SK-N-SH treated with all-trans-retinoic acid at 6 μM for 48 hours (cell line): ENCODE data around the gene MAGED1.

Experiments
- ATAC-seq: fragments of 200-7000 bp; cut with Tn5 transposase; 3 replicates; pipeline ENCODE4 v1.9.1; 2020; ENCODE audit warnings: mild to moderate bottlenecking, moderate library complexity
- BACH2 ChIP-seq: fragments of 250-450 bp; sonication (Bioruptor Pico); IDR thresholded peaks from 2 replicates; pipeline ENCODE4 v1.9.0; 2021; ENCODE audit warnings: mild to moderate bottlenecking, borderline replicate concordance
- CSDC2 ChIP-seq: fragments of 250-450 bp; sonication (Bioruptor Pico); IDR thresholded peaks from 2 replicates; pipeline ENCODE4 v1.5.0; 2020; ENCODE audit warnings: mild to moderate bottlenecking, moderate library complexity
- ESRRG ChIP-seq: fragments of 250-450 bp; sonication (Bioruptor Pico); IDR thresholded peaks from 2 replicates; pipeline ENCODE4 v1.6.1; 2021; ENCODE audit warnings: mild to moderate bottlenecking
- GLIS3 ChIP-seq: fragments of 250-450 bp; sonication (Bioruptor Pico); IDR thresholded peaks from 2 replicates; pipeline ENCODE4 v1.5.0; 2020; ENCODE audit warnings: mild to moderate bottlenecking, moderate library complexity
- ISL1 ChIP-seq: fragments of 250-450 bp; sonication (Bioruptor Pico); IDR thresholded peaks from 2 replicates; pipeline ENCODE4 v2.1.2; 2022; ENCODE audit warnings: mild to moderate bottlenecking, moderate library complexity
- PPARA ChIP-seq: fragments of 250-450 bp; sonication (Bioruptor Pico); IDR thresholded peaks from 2 replicates; pipeline ENCODE4 v1.5.0; 2020; ENCODE audit warnings: mild to moderate bottlenecking, borderline replicate concordance
- RARB ChIP-seq: fragments of 250-450 bp; sonication (Bioruptor Pico); IDR thresholded peaks from 2 replicates; pipeline ENCODE4 v1.8.0; 2021; ENCODE audit warnings: mild to moderate bottlenecking, moderate library complexity
- SNAI2 ChIP-seq: fragments of 250-450 bp; sonication (Bioruptor Pico); IDR thresholded peaks from 2 replicates; pipeline ENCODE4 v1.5.0; 2020; ENCODE audit warnings: mild to moderate bottlenecking, moderate library complexity
- TCF4 ChIP-seq: fragments of 250-450 bp; sonication (Bioruptor Pico); IDR thresholded peaks from 2 replicates; pipeline ENCODE4 v1.8.0; 2021; ENCODE audit warnings: mild to moderate bottlenecking, moderate library complexity, borderline replicate concordance
- TOX ChIP-seq: fragments of 250-450 bp; sonication (Bioruptor Pico); IDR thresholded peaks from 2 replicates; pipeline ENCODE4 v1.8.0; 2021; ENCODE audit warnings: mild to moderate bottlenecking, moderate library complexity, borderline replicate concordance
- ZC3H10 ChIP-seq: fragments of 250-450 bp; sonication (Bioruptor Pico); IDR thresholded peaks from 2 replicates; pipeline ENCODE4 v1.5.1; 2021; ENCODE audit warnings: mild to moderate bottlenecking, moderate library complexity
- ZFP3 ChIP-seq: fragments of 250-450 bp; sonication (Bioruptor Pico); IDR thresholded peaks from 2 replicates; pipeline ENCODE4 v1.5.0; 2020; ENCODE audit warnings: mild to moderate bottlenecking, moderate library complexity
- ZFP30 ChIP-seq: fragments of 450-650 bp; formaldehyde crosslinking; IDR thresholded peaks from 2 replicates; pipeline ENCODE4 v1.5.0; 2022; ENCODE audit warnings: mild to moderate bottlenecking, moderate library complexity
- ZNF565 ChIP-seq: fragments of 450-650 bp; formaldehyde crosslinking; conservative IDR thresholded peaks from 2 replicates; pipeline ENCODE4 v1.5.0; 2020; ENCODE audit warnings: low read depth, mild to moderate bottlenecking, moderate library complexity
- ZNF70 ChIP-seq: fragments of 450-650 bp; formaldehyde crosslinking; IDR thresholded peaks from 2 replicates; pipeline ENCODE4 v1.5.0; 2020; ENCODE audit warnings: mild to moderate bottlenecking, moderate library complexity
- TF ChIP-seq, protein P1 (sequence below): fragments of 250-450 bp; sonication (Bioruptor Pico); IDR thresholded peaks from 2 replicates; pipeline ENCODE4 v1.5.1; 2020; ENCODE audit warnings: low read depth, mild to moderate bottlenecking, moderate library complexity
- TF ChIP-seq, protein P2 (sequence below): fragments of 250-450 bp; sonication (Bioruptor Pico); IDR thresholded peaks from 2 replicates; pipeline ENCODE4 v1.5.1; 2021; ENCODE audit warnings: mild to moderate bottlenecking, moderate library complexity
- TF ChIP-seq, protein P3 (sequence below): fragments of 250-450 bp; sonication (Bioruptor Pico); IDR thresholded peaks from 2 replicates; pipeline ENCODE4 v1.5.0; 2020; ENCODE audit warnings: mild to moderate bottlenecking, moderate library complexity
- TF ChIP-seq, protein P4 (sequence below): fragments of 250-450 bp; sonication (Bioruptor Pico); IDR thresholded peaks from 2 replicates; pipeline ENCODE4 v1.8.0; 2020; ENCODE audit warnings: mild to moderate bottlenecking, moderate library complexity, borderline replicate concordance
- TF ChIP-seq, protein P5 (sequence below): fragments of 250-450 bp; sonication (Bioruptor Pico); IDR thresholded peaks from 2 replicates; pipeline ENCODE4 v1.8.0; 2021; ENCODE audit warnings: low read depth, mild to moderate bottlenecking, moderate library complexity, borderline replicate concordance

The MAGED1 gene

DNA sequence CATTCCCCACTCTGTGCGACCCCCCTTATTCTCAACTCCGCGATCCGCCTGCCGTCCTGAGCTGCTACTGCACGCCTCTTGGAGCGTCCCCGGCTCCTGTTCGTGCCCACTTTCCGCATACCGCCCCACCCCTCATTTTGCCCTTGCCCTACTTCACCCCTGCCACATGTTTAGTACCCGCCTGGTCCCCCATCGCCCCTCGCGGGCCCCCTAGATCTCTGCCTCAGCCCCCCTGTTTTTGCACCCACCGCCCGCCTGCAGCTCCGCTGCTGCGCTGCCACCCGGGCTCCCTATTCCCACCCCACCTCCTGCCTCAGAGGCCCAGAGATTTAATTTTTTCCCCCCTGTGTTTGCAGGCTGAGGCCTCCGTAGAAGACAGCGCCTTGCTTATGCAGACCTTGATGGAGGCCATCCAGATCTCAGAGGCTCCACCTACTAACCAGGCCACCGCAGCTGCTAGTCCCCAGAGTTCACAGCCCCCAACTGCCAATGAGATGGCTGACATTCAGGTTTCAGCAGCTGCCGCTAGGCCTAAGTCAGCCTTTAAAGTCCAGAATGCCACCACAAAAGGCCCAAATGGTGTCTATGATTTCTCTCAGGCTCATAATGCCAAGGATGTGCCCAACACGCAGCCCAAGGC is 1.4 kb downstream of the MAGED1 start:
- no peak for ATAC-seq
- no peak for TF ChIP-seq PPARA
- TF ChIP-seq, protein P1, sequence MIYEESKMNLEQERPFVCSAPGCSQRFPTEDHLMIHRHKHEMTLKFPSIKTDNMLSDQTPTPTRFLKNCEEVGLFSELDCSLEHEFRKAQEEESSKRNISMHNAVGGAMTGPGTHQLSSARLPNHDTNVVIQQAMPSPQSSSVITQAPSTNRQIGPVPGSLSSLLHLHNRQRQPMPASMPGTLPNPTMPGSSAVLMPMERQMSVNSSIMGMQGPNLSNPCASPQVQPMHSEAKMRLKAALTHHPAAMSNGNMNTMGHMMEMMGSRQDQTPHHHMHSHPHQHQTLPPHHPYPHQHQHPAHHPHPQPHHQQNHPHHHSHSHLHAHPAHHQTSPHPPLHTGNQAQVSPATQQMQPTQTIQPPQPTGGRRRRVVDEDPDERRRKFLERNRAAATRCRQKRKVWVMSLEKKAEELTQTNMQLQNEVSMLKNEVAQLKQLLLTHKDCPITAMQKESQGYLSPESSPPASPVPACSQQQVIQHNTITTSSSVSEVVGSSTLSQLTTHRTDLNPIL, result no peak
- TF ChIP-seq ZFP30 (CRISPR knock-in tag), result no peak
- TF ChIP-seq, protein P2, sequence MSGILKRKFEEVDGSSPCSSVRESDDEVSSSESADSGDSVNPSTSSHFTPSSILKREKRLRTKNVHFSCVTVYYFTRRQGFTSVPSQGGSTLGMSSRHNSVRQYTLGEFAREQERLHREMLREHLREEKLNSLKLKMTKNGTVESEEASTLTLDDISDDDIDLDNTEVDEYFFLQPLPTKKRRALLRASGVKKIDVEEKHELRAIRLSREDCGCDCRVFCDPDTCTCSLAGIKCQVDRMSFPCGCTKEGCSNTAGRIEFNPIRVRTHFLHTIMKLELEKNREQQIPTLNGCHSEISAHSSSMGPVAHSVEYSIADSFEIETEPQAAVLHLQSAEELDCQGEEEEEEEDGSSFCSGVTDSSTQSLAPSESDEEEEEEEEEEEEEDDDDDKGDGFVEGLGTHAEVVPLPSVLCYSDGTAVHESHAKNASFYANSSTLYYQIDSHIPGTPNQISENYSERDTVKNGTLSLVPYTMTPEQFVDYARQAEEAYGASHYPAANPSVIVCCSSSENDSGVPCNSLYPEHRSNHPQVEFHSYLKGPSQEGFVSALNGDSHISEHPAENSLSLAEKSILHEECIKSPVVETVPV, result no peak
- no peak for TF ChIP-seq GLIS3 (CRISPR knock-in tag)
- no peak for TF ChIP-seq ZNF70 (CRISPR knock-in tag)
- no peak for TF ChIP-seq ZC3H10
- no peak for TF ChIP-seq SNAI2 (CRISPR knock-in tag)
- TF ChIP-seq ZFP3 (CRISPR knock-in tag), result no peak

DNA sequence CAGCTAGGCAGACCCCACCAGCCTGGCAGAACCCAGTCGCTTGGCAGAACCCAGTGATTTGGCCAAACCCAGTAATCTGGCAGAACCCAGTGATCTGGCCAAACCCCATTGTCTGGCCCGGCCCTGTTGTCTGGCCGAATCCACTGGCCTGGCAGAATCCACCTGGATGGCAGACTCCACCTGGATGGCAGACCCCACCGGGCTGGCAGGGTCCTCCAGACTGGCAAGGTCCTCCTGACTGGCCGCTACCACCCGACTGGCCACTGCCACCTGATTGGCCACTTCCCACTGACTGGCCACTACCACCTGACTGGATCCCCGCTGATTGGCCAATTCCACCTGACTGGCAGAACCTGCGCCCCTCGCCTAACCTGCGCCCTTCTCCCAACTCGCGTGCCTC is 3.2 kb downstream of the MAGED1 start:
- no peak for TF ChIP-seq ZNF565 (CRISPR knock-in tag)
- no peak for TF ChIP-seq BACH2
- TF ChIP-seq, protein P1, result no peak
- TF ChIP-seq PPARA, result no peak
- no peak for TF ChIP-seq ZFP30 (CRISPR knock-in tag)
- TF ChIP-seq, protein P3, sequence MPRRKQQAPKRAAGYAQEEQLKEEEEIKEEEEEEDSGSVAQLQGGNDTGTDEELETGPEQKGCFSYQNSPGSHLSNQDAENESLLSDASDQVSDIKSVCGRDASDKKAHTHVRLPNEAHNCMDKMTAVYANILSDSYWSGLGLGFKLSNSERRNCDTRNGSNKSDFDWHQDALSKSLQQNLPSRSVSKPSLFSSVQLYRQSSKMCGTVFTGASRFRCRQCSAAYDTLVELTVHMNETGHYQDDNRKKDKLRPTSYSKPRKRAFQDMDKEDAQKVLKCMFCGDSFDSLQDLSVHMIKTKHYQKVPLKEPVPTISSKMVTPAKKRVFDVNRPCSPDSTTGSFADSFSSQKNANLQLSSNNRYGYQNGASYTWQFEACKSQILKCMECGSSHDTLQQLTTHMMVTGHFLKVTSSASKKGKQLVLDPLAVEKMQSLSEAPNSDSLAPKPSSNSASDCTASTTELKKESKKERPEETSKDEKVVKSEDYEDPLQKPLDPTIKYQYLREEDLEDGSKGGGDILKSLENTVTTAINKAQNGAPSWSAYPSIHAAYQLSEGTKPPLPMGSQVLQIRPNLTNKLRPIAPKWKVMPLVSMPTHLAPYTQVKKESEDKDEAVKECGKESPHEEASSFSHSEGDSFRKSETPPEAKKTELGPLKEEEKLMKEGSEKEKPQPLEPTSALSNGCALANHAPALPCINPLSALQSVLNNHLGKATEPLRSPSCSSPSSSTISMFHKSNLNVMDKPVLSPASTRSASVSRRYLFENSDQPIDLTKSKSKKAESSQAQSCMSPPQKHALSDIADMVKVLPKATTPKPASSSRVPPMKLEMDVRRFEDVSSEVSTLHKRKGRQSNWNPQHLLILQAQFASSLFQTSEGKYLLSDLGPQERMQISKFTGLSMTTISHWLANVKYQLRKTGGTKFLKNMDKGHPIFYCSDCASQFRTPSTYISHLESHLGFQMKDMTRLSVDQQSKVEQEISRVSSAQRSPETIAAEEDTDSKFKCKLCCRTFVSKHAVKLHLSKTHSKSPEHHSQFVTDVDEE (CRISPR knock-in tag), result no peak
- TF ChIP-seq, protein P4, sequence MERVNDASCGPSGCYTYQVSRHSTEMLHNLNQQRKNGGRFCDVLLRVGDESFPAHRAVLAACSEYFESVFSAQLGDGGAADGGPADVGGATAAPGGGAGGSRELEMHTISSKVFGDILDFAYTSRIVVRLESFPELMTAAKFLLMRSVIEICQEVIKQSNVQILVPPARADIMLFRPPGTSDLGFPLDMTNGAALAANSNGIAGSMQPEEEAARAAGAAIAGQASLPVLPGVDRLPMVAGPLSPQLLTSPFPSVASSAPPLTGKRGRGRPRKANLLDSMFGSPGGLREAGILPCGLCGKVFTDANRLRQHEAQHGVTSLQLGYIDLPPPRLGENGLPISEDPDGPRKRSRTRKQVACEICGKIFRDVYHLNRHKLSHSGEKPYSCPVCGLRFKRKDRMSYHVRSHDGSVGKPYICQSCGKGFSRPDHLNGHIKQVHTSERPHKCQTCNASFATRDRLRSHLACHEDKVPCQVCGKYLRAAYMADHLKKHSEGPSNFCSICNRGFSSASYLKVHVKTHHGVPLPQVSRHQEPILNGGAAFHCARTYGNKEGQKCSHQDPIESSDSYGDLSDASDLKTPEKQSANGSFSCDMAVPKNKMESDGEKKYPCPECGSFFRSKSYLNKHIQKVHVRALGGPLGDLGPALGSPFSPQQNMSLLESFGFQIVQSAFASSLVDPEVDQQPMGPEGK (CRISPR knock-in tag), result no peak
- TF ChIP-seq, protein P5, sequence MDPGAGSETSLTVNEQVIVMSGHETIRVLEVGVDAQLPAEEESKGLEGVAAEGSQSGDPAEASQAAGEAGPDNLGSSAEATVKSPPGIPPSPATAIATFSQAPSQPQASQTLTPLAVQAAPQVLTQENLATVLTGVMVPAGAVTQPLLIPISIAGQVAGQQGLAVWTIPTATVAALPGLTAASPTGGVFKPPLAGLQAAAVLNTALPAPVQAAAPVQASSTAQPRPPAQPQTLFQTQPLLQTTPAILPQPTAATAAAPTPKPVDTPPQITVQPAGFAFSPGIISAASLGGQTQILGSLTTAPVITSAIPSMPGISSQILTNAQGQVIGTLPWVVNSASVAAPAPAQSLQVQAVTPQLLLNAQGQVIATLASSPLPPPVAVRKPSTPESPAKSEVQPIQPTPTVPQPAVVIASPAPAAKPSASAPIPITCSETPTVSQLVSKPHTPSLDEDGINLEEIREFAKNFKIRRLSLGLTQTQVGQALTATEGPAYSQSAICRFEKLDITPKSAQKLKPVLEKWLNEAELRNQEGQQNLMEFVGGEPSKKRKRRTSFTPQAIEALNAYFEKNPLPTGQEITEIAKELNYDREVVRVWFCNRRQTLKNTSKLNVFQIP (CRISPR knock-in tag), result no peak
- TF ChIP-seq ZC3H10, result no peak
- TF ChIP-seq ESRRG (CRISPR knock-in tag), result no peak
- TF ChIP-seq CSDC2 (CRISPR knock-in tag), result no peak
- TF ChIP-seq ISL1 (CRISPR knock-in tag), result no peak
- no peak for TF ChIP-seq SNAI2 (CRISPR knock-in tag)
- no peak for TF ChIP-seq TOX (CRISPR knock-in tag)
- no peak for TF ChIP-seq ZFP3 (CRISPR knock-in tag)
- TF ChIP-seq, protein P2, result no peak
- TF ChIP-seq TCF4, result no peak
- TF ChIP-seq RARB (CRISPR knock-in tag), result no peak
- ATAC-seq, result no peak
